NCI-H2196 treated with DMSO at 0.1 percent for 48 hours (cell line): ENCODE results near the gene PCK1.
A peak's percentile ranks its signal among the peaks of the same experiment; 100 is the strongest.

Source experiments
- DNase-seq: peaks from one replicate; lab custom pipeline; 2025; ENCODE audit not compliant: unreplicated experiment; lab: John Stamatoyannopoulos, UW

The PCK1 gene

DNA sequence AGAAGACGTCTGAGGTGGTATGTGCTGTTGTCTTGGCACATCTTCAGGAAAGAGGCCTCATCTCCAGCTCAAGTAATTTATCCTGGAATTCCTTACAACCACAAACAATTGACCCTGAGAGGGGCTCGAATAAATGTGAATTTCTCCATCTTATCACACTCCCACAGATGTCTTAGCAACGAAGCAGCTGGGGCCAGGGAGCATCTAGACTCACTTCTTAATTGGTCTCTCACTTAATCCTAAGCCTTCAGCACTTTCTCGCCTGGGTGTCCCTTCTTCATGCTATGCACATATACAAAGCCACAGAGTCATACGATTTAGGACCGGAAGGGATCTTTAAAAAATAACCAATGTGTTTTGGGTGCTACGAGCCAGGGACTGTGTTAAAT, 27.1 kb downstream of the PCK1 start:
- DNase-seq = no peak

GRCh38 chr20:57588596-57588995, 27.7 kb downstream of the PCK1 start:
- DNase-seq = no peak

- DNase-seq = no peak
These were observed 28.3 kb downstream of the PCK1 start for GRCh38 chr20:57589123-57589727.

DNA sequence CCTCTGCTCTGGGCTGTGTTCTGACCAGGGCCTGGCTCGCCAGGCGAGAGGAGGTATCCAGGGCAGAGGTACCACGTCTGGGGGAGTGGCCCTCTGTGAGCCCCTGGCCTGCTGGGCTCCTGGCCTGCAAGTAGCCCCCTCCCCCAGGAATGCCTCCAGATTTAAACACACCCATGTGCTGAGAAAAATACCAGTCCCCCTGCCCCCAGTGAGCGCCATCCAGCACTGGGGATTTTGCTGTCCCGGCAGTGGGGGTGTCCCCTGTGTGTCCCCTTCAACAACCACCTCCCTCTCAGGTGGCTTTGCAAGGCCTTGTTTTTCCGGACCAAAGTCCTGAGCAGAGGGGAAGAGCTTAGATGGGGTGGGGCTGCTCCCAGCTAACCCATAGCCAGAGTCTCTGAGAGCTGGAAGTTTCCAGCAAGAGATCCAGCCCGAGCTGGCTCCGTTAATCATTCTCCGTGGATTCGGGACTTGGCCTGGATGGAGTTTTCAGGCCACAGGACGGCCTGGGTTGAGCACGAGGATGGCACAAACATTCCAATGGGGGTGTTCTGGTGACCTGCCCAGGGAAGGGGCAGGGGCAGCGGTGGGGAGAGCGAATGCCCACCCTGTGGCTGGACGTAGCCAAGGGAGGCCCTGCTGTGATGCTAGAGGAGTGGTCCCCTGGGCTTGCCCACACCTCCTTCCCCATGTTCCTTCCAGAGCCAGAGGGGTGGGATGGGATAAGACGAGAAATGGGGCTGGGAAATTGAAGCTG, 29.0 kb downstream of the PCK1 start:
- no peak for DNase-seq

DNA sequence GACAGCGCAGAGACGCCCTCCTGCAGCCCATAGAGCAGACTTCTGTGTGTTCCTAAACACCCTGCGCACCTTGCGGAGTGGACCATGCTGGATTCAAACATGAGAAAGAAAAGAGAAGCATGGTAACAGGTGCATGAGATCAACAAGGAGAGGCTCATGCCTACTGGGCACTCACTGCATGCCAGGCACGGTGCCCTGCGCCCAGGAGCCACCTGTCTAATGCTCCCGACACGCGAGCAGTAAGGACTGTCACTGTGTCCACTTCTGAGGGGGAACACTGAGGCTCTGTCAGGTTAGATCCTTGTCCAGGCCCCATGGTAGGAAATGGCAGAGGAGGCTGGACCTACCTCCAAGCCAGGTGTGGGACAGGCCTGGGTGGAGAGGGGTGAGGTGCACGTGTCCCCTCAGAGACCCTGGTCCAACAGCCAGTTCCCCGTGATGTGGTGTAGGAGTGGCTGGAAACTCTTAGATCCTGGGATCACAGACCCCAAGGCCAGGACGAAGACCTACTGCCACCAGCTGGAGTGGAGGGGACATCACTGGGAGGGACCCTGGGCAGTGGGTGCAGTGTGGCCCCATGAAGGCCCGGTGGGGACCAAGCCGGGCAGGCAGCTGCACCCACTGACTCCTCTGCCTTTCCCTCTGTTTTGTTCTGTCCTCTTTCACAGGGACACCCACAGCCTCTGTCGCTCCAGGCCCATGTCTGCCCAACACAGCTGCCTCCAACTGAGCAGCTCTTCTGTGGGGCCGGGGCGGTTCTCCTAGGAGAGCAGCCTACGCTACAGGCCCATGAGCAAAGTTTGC, 29.8 kb downstream of the PCK1 start:
- DNase-seq = no peak

DNA sequence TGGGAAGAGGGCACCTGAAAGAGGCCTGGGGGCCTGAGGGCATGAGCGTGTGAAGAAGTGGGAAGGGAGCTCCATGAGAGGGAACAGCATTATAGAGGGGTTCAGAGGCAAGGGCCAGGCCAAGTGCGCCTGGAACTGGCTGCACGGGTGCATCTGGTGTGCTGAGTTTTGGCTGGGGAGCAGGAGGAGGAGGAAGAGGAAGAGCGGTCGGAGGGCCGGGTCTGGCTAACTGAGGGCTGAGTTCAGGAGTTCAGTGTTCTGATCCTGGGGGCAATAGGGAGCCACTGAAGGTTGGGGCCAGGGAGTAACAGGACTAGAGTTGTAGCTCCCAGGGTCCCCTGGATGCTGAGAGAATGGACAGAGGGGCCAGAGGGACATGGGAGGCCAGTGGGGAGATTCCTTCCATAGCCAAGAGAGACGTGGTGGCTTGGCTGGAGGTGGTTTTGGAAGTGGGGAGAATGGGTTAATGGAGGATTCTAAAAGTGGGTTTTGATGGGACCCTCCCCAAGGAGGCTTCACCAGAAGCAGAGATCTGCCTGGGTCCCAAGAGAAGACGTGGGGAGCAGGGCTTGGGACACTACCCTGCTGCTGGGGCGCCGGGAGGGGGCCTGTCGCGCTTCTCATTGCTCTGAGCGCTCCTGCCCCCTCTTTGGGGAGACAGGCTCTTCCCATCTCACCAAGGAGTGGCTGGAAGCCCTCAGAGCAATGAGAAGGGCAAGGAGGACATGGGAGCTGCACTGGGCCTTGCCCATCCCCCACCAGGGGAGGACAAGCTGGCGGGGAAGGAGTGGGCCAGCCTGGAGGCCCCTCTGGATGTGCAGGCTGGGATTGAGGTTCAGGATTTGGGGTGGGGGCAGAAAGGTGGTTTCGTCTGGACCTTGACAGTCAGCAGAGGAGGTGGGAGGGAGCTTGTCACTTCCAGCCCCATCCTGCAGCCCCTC, 30.6 kb downstream of the PCK1 start:
- DNase-seq = no peak

DNA sequence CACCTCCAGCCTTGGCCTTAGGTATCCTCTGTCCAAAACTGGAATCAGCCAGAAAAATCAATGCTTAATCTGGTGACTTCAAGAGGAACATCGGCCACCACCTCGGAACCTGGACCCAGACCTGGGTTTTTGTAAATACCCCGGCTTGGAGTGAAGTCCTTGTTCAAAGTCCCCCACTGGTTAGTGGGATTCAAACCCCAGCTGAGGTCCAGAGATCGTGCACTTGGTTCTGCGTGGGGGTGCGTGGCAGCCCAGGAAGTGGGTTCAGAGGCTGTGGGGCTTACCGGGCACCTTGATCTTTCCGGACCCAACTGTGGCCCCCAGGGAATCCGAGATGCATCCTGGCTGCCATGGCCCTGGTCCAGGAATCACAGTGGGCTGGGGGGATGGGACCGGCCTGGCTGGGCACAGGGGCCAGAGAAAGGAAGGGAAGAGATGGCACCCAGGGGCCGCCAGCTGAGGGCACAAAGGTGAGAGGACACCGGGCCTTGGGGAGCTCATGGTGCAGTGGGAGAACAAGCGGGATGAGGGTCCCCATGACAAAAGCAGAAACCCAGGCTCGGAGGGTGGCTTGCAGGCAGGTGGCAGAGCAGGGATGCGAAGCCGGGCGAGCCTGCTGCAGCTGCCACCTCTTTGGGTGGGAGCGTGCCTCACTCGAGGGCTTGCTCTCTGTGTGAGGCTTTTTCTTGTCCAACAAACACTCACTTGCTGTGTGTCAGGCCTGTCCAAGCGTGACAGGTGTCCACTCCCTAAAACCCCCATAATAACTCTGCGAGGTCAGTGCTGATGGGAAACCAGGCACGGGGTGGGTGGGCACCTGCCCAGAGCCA, 31.6 kb downstream of the PCK1 start:
- no peak for DNase-seq

DNA sequence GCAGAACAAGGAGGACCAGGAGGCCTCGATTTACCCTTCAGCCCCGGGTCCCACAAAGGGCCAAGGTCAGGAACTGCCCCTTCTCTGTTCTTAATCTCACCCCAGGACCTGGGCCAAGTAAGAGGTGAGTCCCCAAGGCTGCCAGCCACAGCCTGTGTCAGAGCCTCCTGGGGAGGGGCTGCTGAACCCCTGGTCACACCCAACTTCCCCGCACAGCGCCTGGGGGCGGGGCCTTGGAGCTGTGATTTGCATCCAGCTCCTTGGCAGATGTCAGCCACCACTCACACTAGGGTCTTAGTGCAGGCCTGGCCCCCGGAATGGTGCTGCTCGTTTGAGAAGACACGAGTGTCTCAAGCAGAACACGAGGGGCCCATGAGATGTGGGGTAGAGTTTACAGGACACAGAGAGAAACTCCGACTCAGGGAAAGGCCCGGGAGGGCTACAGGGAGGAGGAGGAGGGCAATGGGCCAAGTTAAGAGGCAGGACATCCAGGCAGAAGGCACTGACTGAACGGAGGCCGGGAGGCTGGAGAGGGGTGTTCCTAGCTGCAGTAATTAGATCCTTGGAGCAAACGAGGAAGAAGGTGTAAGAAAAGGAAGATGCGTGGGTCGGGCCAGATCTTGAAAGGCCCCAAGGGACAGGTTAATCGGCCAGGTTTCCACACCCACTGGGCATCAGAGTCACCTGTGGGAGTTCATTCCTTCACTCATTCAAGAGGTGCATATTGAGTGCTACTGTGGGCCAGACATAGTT, 32.4 kb downstream of the PCK1 start:
- DNase-seq = no peak

DNA sequence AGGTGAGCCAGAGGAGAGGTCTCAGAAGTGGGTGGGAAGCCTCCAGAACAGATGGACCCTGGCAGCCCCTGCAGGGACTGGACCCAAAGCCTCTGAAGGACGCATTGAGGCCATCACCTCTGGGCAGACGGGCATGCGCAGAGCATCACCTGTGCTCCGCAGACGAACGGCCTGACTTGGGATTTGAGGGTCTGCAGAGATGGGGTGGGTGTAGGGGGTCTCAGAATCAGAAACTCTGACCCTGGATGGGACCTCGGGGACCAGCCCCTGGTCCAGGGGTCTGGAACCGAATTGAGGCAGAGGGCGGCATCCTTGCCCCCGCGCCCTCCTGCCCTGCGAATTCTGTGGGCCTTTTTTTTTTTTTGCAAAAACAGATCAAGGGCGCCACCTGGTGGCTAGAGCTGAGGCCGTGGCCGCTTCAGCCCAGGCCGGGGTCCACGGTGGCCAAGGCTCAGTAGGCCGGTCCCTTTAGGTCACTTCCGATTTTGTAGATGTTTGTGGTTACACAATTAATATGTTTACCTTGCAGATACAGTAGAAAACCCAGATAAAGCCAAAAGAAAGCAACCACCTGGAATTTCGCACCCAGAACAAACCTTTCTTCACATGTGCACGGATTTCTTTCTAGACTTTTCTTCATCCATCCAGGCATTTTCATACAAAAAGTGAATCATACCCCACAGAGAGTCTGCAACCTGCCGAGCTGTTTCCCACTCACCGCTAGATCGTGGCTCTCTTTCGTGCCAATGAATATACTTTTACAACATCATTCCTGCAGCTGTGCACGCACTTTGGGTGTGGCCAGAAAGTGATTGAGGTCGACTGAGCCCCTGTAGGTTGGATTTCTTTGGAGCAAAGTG, 33.4 kb downstream of the PCK1 start:
- peak; percentile 6 for DNase-seq

- DNase-seq = no peak
These were observed 34.4 kb downstream of the PCK1 start for GRCh38 chr20:57595041-57596030.

- DNase-seq = no peak
These were observed 35.4 kb downstream of the PCK1 start for GRCh38 chr20:57596358-57596757.

DNA sequence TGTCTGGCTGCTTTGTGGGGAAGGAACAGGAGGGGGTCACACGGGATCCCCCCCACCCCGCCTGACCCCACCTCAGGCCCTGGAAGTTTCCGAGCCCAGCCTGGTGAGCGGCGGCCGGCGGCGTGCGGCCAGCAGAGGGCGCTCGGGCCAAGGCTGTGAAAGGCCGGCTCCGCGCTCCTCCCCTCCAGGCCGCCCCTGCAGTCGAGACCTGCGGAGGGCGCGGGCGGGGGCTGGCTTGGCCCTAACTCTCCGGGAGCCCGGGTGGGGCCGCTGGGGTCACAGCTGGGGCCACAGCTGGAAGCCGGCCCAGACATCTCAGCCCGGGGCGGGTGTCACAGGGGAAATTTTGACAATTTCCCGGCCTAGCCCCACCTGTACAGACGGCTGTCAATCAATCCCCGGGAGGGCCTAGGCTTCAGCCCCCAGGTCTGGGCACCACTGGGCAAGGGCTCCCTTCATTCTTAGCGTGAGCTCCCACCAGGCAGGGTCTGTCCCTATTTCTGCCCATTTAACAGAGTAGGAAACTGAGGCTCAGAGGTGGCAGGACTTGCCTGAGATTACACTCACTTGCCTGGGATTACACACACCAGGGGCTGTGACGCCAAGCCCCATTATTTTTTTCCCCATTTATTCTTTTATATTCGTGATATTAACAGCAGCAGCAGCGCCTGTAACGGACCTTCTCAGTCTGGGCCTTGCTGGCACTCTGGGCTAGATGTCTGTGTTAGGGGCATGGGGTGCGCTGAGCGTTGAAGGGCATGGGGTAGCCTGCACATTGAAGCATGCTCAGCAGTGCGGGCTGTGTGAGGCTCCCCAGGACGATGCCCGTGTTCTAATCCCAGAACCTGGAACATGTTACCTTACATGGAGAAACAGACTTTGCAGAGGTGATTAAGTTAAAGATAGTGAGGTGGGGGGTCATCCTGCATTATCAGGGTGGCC, 36.4 kb downstream of the PCK1 start:
- no peak for DNase-seq

- DNase-seq = no peak
These were observed 37.1 kb downstream of the PCK1 start for GRCh38 chr20:57598060-57598459.

DNA sequence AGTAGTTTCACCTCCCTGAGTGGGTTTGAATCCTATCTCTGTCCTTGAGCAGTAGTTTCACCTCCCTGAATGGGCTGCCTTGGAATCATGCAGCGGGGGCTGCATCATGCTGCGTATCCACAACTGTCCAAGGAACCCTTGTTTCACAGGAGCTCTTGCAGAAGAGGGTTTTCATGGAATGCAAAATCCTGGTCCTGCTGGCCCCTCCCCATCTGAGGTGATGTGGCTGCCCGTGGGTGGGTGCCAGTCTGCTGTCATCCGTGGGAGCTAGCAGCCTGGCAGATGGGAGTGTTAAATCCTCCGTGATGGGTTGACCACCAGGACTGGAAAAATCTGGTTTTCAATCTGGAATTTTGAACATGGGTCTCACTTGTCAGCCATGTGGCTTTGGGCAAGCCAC, 37.6 kb downstream of the PCK1 start:
- DNase-seq = no peak

DNA sequence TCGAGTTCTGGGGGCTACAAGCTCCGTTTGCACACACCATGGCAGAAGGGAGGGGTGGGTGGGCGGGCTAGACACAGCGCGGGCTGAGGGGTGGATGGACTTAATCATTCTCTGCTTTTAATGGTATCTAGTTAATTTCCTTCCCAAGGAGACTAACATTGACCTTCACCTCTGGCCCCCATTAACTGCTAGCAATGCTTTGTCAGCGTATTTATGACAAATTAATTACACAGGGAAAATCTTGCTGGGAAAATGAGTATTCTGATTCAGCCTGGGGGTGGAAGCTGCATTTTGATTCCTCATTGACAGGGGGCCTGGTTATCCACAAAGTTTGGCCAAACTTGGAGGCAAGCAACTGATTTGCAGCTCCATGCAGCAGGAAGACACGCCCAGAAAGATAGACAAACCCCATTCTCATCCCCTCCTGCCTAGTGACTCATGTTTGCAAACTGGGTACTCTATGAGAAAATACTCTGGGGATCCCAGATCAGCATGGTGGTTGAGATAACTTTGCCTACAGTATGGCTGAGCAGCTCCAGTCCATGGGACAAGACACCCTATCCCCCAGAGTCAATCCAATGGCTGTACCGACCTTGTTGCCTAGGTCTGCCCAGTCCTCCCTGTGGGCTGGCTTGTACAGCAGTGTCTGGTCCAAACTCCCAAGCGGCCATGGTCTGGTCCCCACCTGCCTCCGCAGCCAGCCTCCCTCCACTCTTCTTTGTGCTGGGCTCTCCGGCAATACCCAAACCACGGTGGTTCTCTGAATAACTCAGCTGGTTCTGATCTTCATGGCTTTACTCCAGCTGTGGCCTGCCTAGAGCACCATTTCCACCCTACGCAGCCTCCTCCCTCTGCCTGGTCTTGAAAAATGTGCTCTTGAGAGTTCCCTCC, 39.7 kb downstream of the PCK1 start:
- no peak for DNase-seq
